Measurements from ENCODE around the gene CD200R1L.

CD200R1L gene

GRCh38 chr3:112855883-112856282 lies 9.2 kb upstream of the CD200R1L start:
- TF ChIP-seq POLR2AphosphoS5 (IDR thresholded peaks at IDR 0.05; ENCODE audit: low read depth, low read length) (no peak), TAF1 (IDR thresholded peaks at IDR 0.05; ENCODE audit: borderline replicate concordance, insufficient read depth, low read length) (no peak), SIN3A (IDR thresholded peaks at IDR 0.05; ENCODE audit: borderline replicate concordance, insufficient read depth, low read length) (no peak), REST (IDR thresholded peaks at IDR 0.05; ENCODE audit: insufficient read depth in 1 of 2, low read depth in 2 of 2, low read length in 2 of 2) (no peak), FOXP2 (optimal IDR thresholded peaks at IDR 0.05; ENCODE audit: borderline replicate concordance, extremely low read depth, extremely low read length, insufficient read depth) (no peak)

GRCh38 chr3:112848196-112848595 lies 1.5 kb upstream of the CD200R1L start:
- TF ChIP-seq FOXP2 (optimal IDR thresholded peaks at IDR 0.05; ENCODE audit: borderline replicate concordance, extremely low read depth, extremely low read length, insufficient read depth) (no peak), REST (IDR thresholded peaks at IDR 0.05; ENCODE audit: insufficient read depth in 1 of 2, low read depth in 2 of 2, low read length in 2 of 2) (no peak), SIN3A (IDR thresholded peaks at IDR 0.05; ENCODE audit: borderline replicate concordance, insufficient read depth, low read length) (no peak), POLR2AphosphoS5 (IDR thresholded peaks at IDR 0.05; ENCODE audit: low read depth, low read length) (no peak), TAF1 (IDR thresholded peaks at IDR 0.05; ENCODE audit: borderline replicate concordance, insufficient read depth, low read length) (no peak)

- no peak for TF ChIP-seq SIN3A (IDR thresholded peaks at IDR 0.05; ENCODE audit: borderline replicate concordance, insufficient read depth, low read length)
- no peak for TF ChIP-seq TAF1 (IDR thresholded peaks at IDR 0.05; ENCODE audit: borderline replicate concordance, insufficient read depth, low read length)
- no peak for TF ChIP-seq REST (IDR thresholded peaks at IDR 0.05; ENCODE audit: insufficient read depth in 1 of 2, low read depth in 2 of 2, low read length in 2 of 2)
- no peak for TF ChIP-seq FOXP2 (optimal IDR thresholded peaks at IDR 0.05; ENCODE audit: borderline replicate concordance, extremely low read depth, extremely low read length, insufficient read depth)
Measured at GRCh38 chr3:112847692-112848091, 1.0 kb upstream of the CD200R1L start.

GRCh38 chr3:112845772-112846171 lies 892 bp downstream of the CD200R1L start:
- TF ChIP-seq POLR2AphosphoS5 (IDR thresholded peaks at IDR 0.05; ENCODE audit: low read depth, low read length) (no peak), REST (IDR thresholded peaks at IDR 0.05; ENCODE audit: insufficient read depth in 1 of 2, low read depth in 2 of 2, low read length in 2 of 2) (no peak), SIN3A (IDR thresholded peaks at IDR 0.05; ENCODE audit: borderline replicate concordance, insufficient read depth, low read length) (no peak), FOXP2 (optimal IDR thresholded peaks at IDR 0.05; ENCODE audit: borderline replicate concordance, extremely low read depth, extremely low read length, insufficient read depth) (no peak), TAF1 (IDR thresholded peaks at IDR 0.05; ENCODE audit: borderline replicate concordance, insufficient read depth, low read length) (no peak)

GRCh38 chr3:112829046-112829445 lies 17.6 kb downstream of the CD200R1L start:
- no peak for TF ChIP-seq REST (IDR thresholded peaks at IDR 0.05; ENCODE audit: insufficient read depth in 1 of 2, low read depth in 2 of 2, low read length in 2 of 2)
- TF ChIP-seq SIN3A (IDR thresholded peaks at IDR 0.05; ENCODE audit: borderline replicate concordance, insufficient read depth, low read length) = no peak
- TF ChIP-seq POLR2AphosphoS5 (IDR thresholded peaks at IDR 0.05; ENCODE audit: low read depth, low read length) = no peak
- no peak for TF ChIP-seq TAF1 (IDR thresholded peaks at IDR 0.05; ENCODE audit: borderline replicate concordance, insufficient read depth, low read length)
- no peak for TF ChIP-seq FOXP2 (optimal IDR thresholded peaks at IDR 0.05; ENCODE audit: borderline replicate concordance, extremely low read depth, extremely low read length, insufficient read depth)

Data from PFSK-1 (cell line).